Activated CD8-positive, alpha-beta T cell treated with anti-CD3 and anti-CD28 coated beads for 36 hours (primary cell): ENCODE data around the gene FGD4. TPM values are rescaled to one million over a fixed set of nuclear protein-coding genes. Genes with fewer than 3 reads are reported as not detected.

Experiments
- ATAC-seq: fragments of 200-7000 bp; cut with Tn5 transposase; one replicate; pipeline ENCODE4 v1.10.0; 2021; ENCODE audit warnings: mild to moderate bottlenecking, moderate library complexity
- CTCF ChIA-PET: fragments of 350-600 bp; sonication (Branson Sonifier 250); formaldehyde crosslinking; loops from one replicate; lab custom pipeline; 2021; ENCODE audit warnings: antibody characterized with exemption; lab: Charles Lee
- POLR2A ChIA-PET: fragments of 350-600 bp; sonication (Branson Sonifier 250); formaldehyde crosslinking; loops from one replicate; lab custom pipeline; 2021; ENCODE audit warnings: antibody characterized with exemption; lab: Charles Lee
- DNase-seq: peaks from one replicate; pipeline ENCODE4 v3.0.0-alpha.2; 2020
- H3K27ac Mint-ChIP-seq: one replicate; pipeline ENCODE4 v1.8.0; 2021; ENCODE audit warnings: mild to moderate bottlenecking, mixed read lengths
- H3K27me3 Mint-ChIP-seq: one replicate; pipeline ENCODE4 v1.8.0; 2021; ENCODE audit warnings: mixed read lengths
- H3K36me3 Mint-ChIP-seq: one replicate; pipeline ENCODE4 v1.8.0; 2021; ENCODE audit warnings: low read depth, mixed read lengths
- H3K4me1 Mint-ChIP-seq: one replicate; pipeline ENCODE4 v1.8.0; 2021; ENCODE audit warnings: low read depth, mixed read lengths
- H3K4me3 Mint-ChIP-seq: one replicate; pipeline ENCODE4 v1.8.0; 2021; ENCODE audit warnings: mild to moderate bottlenecking, moderate library complexity, mixed read lengths
- H3K9me3 Mint-ChIP-seq: one replicate; pipeline ENCODE4 v1.8.0; 2021; ENCODE audit warnings: mixed read lengths
- CTCF ChIP-seq: fragments of 200-600 bp; IDR thresholded peaks from one replicate; pipeline ENCODE4 v1.8.0; 2022; ENCODE audit warnings: antibody characterized with exemption, mild to moderate bottlenecking
- intact Hi-C: fragments of 100-400 bp; cut with micrococcal nuclease; formaldehyde crosslinking; loops from one replicate; pipeline ENCODE4 v1.10.0; 2022
- total RNA-seq, 2 experiments: library from RNA; stranded (reverse); gene quantifications; one replicate each; pipeline ENCODE4 v1.2.3, GENCODE V29; 2021

FGD4 gene
- total RNA-seq, 2 experiments from 2014 or later, result 0.05 to 0.25 TPM

- Mint-ChIP-seq H3K4me1 (no peaks in the 10 kb centered on the region), H3K36me3 (no peaks in the 10 kb centered on the region), H3K9me3 (no peaks in the 10 kb centered on the region), H3K27ac (no peak overlapping the region), H3K27me3 (no peaks in the 10 kb centered on the region), H3K4me3 (no peak overlapping the region)
- ChIA-PET CTCF (interaction anchor here (1.6 kb wide), 1 partner anchor 55 kb away, joined by 4 read pairs; no protein-coding TSS in a partner anchor), POLR2A (no interaction called here)
- intact Hi-C loops, result no loop called here
- ATAC-seq, result no peak
- DNase-seq, result no peak
- TF ChIP-seq CTCF, result no peak
Measured at GRCh38 chr12:32617534-32617933, 218.2 kb downstream of the FGD4 start.

- H3K27ac Mint-ChIP-seq, result no peak overlapping the region
- POLR2A ChIA-PET, result no interaction called here
- intact Hi-C loops, result no loop called here
- H3K4me3 Mint-ChIP-seq, result no peak overlapping the region
- no peaks in the 10 kb centered on the region for H3K27me3 Mint-ChIP-seq
- ATAC-seq (no peak), DNase-seq (no peak)
- CTCF ChIA-PET, result interaction anchor here (1.6 kb wide), 1 partner anchor 54 kb away, joined by 4 read pairs; no protein-coding TSS in a partner anchor
- no peak for TF ChIP-seq CTCF
- H3K36me3 Mint-ChIP-seq, result no peaks in the 10 kb centered on the region
- H3K4me1 Mint-ChIP-seq, result no peaks in the 10 kb centered on the region
- no peaks in the 10 kb centered on the region for H3K9me3 Mint-ChIP-seq
Measured at GRCh38 chr12:32618115-32618514, 218.8 kb downstream of the FGD4 start.

GRCh38 chr12:32627976-32628375 is 228.6 kb downstream of the FGD4 start:
- Mint-ChIP-seq H3K27me3 (peaks cover 3% of the 10 kb centered on the region), H3K4me3 (no peak overlapping the region), H3K4me1 (no peaks in the 10 kb centered on the region), H3K27ac (no peak overlapping the region), H3K9me3 (no peaks in the 10 kb centered on the region), H3K36me3 (no peaks in the 10 kb centered on the region)
- ATAC-seq (no peak), DNase-seq (no peak)
- CTCF ChIA-PET, result no interaction called here
- intact Hi-C loops, result no loop called here
- POLR2A ChIA-PET, result no interaction called here
- TF ChIP-seq CTCF, result no peak

GRCh38 chr12:32641287-32641901 is 242.0 kb downstream of the FGD4 start:
- TF ChIP-seq CTCF, result no peak
- Mint-ChIP-seq H3K9me3 (peaks cover 2% of the 10 kb centered on the region), H3K36me3 (no peaks in the 10 kb centered on the region), H3K27ac (no peak overlapping the region), H3K4me3 (no peak overlapping the region), H3K27me3 (no peaks in the 10 kb centered on the region), H3K4me1 (no peaks in the 10 kb centered on the region)
- no peak for ATAC-seq
- POLR2A ChIA-PET, result no interaction called here
- no peak for DNase-seq
- intact Hi-C loops, result no loop called here
- CTCF ChIA-PET, result interaction anchor here (1.2 kb wide), 1 partner anchor 114 kb away, joined by 4 read pairs; the partner anchor contains the start of gene YARS2

- H3K9me3 Mint-ChIP-seq, result no peaks in the 10 kb centered on the region
- no peak for ATAC-seq
- no peak for TF ChIP-seq CTCF
- no peak overlapping the region for H3K27ac Mint-ChIP-seq
- ChIA-PET CTCF (no interaction called here), POLR2A (no interaction called here)
- H3K4me1 Mint-ChIP-seq, result no peaks in the 10 kb centered on the region
- H3K4me3 Mint-ChIP-seq, result no peak overlapping the region
- intact Hi-C loops, result no loop called here
- H3K27me3 Mint-ChIP-seq, result no peaks in the 10 kb centered on the region
- H3K36me3 Mint-ChIP-seq, result no peaks in the 10 kb centered on the region
- DNase-seq, result no peak
Measured at GRCh38 chr12:32644431-32644830, 245.1 kb downstream of the FGD4 start.
